ENCODE data around the gene IQCM.

DNA sequence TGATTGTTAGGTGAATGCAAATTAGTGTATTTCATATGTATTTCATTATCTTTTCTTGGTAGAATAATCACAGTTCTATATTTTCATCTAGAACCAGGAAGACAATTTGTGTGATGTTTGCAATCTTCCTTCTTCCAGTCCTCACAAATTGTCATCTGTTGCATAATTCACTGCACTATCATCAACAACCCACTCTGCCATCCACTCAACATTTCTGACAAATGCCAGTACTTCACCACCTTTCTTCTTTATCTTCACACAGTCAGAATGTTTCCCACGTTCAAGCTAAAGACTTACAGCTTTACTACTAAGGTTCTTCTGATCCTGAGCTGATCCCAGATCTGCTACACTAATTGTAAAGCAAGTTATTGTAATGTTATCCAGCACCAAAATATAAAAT, 107.8 kb downstream of the IQCM start:
- TF ChIP-seq POLR2A (IDR thresholded peaks at IDR 0.05; ENCODE audit: low read depth, low read length) (no peak), POLR2AphosphoS5 (IDR thresholded peaks at IDR 0.05; ENCODE audit: low read length) (no peak), RUNX3 (IDR thresholded peaks at IDR 0.05; ENCODE audit: low read length) (no peak), KLF5 (IDR thresholded peaks at IDR 0.05; ENCODE audit: partially characterized antibody) (no peak), SPI1 (IDR thresholded peaks at IDR 0.05; ENCODE audit: borderline replicate concordance, insufficient read depth, low read depth, low read length) (no peak), NR2C2 (IDR thresholded peaks at IDR 0.05; ENCODE audit: borderline replicate concordance, control insufficient read depth, insufficient read length, low read depth) (no peak), FOXM1 (IDR thresholded peaks at IDR 0.05; ENCODE audit: low read depth, low read length) (no peak), SP1 (IDR thresholded peaks at IDR 0.05; ENCODE audit: low read depth, low read length) (no peak)
- TF ChIP-seq, protein P1, sequence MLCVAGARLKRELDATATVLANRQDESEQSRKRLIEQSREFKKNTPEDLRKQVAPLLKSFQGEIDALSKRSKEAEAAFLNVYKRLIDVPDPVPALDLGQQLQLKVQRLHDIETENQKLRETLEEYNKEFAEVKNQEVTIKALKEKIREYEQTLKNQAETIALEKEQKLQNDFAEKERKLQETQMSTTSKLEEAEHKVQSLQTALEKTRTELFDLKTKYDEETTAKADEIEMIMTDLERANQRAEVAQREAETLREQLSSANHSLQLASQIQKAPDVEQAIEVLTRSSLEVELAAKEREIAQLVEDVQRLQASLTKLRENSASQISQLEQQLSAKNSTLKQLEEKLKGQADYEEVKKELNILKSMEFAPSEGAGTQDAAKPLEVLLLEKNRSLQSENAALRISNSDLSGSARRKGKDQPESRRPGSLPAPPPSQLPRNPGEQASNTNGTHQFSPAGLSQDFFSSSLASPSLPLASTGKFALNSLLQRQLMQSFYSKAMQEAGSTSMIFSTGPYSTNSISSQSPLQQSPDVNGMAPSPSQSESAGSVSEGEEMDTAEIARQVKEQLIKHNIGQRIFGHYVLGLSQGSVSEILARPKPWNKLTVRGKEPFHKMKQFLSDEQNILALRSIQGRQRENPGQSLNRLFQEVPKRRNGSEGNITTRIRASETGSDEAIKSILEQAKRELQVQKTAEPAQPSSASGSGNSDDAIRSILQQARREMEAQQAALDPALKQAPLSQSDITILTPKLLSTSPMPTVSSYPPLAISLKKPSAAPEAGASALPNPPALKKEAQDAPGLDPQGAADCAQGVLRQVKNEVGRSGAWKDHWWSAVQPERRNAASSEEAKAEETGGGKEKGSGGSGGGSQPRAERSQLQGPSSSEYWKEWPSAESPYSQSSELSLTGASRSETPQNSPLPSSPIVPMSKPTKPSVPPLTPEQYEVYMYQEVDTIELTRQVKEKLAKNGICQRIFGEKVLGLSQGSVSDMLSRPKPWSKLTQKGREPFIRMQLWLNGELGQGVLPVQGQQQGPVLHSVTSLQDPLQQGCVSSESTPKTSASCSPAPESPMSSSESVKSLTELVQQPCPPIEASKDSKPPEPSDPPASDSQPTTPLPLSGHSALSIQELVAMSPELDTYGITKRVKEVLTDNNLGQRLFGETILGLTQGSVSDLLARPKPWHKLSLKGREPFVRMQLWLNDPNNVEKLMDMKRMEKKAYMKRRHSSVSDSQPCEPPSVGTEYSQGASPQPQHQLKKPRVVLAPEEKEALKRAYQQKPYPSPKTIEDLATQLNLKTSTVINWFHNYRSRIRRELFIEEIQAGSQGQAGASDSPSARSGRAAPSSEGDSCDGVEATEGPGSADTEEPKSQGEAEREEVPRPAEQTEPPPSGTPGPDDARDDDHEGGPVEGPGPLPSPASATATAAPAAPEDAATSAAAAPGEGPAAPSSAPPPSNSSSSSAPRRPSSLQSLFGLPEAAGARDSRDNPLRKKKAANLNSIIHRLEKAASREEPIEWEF (IDR thresholded peaks at IDR 0.05; ENCODE audit: insufficient replicate concordance, low read depth, low read length): no peak
- TF ChIP-seq, protein P2, sequence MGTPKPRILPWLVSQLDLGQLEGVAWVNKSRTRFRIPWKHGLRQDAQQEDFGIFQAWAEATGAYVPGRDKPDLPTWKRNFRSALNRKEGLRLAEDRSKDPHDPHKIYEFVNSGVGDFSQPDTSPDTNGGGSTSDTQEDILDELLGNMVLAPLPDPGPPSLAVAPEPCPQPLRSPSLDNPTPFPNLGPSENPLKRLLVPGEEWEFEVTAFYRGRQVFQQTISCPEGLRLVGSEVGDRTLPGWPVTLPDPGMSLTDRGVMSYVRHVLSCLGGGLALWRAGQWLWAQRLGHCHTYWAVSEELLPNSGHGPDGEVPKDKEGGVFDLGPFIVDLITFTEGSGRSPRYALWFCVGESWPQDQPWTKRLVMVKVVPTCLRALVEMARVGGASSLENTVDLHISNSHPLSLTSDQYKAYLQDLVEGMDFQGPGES (IDR thresholded peaks at IDR 0.05): no peak
